ENCODE data around the gene FAM200B.
"Not testable (repeated sequence)": the region's sequence is repeated elsewhere in the genome, so short reads cannot be mapped to it uniquely, and the experiment has no call there.

The FAM200B gene

DNA sequence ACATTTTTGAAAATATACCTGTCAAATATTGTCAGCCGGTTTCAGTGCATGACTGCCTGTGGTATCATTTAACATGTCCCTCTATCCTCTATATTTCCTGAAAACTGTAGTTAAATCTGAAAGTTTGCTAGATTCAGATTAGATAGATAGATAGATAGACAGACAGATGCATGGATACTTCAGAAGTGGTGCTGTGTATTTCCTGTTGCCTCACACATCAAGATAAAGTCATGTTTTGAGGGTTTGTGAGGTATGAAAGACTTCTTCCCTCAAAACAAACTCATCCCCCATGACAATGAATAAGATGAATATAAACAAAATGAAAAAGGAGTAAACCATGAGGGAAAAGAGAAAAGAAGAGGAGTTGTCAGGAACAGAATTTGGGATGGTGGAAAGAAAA, 15.2 kb downstream of the FAM200B start:
- DNase-seq: no peak

DNA sequence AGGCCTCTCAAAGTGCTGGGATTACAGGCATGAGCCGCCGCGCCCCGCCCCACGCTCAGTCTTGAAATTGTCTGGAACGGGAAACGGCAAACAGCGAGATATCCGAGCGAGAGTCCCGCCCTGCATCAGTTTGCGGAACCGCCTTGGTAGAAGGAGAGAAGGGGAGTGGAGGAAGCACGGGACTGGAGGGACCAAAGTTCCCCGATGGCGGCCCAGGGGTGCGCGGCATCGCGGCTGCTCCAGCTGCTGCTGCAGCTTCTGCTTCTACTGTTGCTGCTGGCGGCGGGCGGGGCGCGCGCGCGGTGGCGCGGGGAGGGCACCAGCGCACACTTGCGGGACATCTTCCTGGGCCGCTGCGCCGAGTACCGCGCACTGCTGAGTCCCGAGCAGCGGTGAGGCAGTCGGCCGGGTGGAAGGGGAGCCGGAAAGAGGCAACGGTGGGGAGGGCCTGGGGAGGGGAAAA, 21.3 kb downstream of the FAM200B start, which contains the start of gene BST1:
Gene BST1, plus strand, starts transcription at position 125 of the 463 bp plus-strand sequence. Its CDS starts 80 bp downstream, at position 205.
- peak; percentile 78 for DNase-seq

DNA sequence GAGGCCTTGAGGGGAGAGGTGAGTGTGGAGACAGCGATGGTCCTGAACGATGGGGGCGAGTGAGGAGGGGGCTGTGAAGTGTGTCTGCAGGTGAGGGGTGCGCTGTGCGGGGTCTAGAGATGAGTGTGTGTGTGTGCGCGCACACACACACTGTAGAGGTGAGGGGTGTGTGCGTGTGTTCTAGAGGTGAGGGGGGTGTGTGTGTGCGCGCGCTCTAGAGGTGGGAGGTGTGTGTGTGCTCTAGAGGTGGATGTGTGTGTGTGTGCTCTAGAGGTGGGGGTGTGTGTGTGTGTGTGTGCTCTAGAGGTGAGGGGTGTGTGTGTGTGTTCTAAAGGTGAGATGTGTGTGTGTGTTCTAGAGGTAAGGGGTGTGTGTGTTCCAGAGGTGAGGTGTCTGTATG, 21.8 kb downstream of the FAM200B start:
- no peak for DNase-seq

DNA sequence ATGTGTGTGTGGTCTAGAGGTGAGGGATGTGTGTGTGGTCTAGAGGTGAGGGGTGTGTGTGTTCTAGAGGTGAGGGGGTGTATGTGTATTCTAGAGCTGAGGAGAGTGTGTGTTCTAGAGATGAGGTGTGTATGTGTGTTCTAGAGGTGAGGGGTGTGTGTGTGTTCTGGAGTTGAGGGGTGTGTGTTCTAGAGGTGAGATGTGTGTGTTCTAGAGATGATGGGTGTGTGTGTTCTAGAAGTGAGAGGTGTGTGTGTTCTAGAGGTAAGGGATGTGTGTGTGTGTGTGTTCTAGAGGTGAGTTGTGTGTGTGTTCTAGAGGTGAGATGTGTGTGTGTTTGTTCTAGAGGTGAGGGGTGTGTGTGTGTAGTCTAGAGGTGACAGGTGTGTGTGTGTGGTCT, 22.5 kb downstream of the FAM200B start:
- no peak for DNase-seq

DNA sequence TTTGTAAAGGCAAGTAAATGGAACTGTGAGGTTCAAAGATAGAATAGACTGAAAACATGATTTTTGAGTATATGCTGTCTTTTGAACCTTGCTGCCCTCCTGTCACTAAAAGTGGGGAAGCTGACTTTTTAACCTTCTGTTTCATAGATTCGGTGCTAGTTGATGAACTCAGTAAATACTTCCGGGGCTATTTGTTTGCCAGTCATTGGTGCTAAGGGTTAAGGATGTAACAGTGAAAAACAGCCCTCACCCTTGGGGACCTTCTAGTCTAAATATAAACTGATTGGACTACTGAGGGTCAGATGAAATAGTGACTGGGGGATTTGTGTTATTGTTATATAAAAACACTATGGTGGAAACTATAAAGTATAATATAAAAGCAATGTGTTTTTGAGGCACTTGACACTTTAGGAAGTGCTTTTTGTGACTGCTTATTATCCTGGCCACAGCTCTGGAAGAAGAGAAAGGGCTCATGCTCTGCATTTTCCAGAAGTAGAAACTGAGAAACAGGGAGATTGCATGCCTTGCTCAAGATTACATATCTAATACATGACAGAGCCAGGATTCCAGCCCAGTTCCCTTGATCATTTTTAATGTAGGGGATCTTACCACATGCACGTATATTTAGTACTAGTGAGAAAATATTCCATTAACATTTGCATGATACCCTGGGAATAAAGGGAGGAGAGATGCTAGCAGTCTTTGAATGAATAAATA, 25.2 kb downstream of the FAM200B start:
- DNase-seq: no peak

DNA sequence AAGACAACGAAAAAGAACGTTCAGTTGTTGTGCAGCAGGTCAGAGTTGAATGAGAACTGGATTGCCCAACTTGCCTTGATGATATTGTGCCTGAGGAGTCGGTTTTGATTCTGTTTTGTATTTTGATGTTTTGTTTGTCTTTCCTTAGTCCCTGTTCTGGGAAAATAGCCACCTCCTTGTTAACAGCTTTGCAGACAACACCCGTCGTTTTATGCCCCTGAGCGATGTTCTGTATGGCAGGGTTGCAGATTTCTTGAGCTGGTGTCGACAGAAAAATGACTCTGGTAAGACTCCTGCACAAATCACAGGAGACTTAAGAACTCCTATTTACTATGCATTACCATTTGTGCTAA, 25.7 kb downstream of the FAM200B start:
- no peak for DNase-seq

DNA sequence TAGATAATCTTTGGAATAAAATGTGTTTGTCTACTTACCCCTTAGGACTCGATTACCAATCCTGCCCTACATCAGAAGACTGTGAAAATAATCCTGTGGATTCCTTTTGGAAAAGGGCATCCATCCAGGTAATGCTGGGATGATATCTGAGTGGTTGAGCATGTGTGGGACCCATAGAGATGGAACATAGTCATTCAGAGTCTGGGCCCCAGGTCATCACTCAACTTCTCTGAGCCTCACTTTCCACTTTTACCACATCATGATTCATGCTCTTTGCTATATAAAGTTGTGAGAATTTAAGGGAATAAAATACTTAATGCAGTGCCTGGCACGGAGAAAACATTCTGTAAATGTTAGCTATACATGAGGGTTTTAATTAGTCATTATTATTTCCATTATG, 30.1 kb downstream of the FAM200B start:
- no peak for DNase-seq

DNA sequence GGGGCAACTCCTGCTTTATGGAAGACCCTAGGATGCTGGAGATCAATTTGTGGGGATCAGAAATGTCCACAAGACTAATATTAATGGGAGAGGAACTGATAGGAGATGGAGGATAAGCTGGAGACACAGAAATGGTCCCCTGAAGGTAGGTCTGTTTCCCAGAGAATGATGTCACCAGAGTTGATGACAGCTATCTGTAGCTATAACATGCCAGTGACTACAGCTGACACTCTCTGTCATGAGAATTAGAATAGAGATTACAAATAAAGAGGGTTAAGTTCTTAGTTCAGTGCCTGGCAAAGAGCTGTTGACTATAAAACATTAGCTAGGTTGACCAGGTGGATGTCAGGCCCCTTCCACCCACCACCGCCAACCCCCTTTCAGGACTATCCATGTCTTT, 30.6 kb downstream of the FAM200B start:
- no peak for DNase-seq

DNA sequence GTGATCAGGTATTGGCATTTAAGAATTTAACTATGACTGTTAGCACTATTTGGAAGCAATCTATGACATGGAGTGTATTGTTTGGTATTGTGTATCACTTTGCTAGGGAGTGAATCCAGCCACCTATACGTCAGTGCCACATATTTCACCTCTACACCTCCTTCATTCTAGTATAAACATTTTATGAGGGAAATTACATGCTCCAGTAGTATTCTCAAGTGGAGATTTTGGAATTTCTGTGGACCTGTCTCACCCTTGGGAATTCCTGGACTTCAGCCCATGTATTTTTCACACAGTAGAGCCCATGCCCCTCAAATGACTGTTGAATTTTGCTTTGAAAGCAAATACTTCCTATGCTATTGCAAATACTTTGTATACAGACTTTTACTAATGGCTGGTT, 32.5 kb downstream of the FAM200B start:
- DNase-seq: no peak

DNA sequence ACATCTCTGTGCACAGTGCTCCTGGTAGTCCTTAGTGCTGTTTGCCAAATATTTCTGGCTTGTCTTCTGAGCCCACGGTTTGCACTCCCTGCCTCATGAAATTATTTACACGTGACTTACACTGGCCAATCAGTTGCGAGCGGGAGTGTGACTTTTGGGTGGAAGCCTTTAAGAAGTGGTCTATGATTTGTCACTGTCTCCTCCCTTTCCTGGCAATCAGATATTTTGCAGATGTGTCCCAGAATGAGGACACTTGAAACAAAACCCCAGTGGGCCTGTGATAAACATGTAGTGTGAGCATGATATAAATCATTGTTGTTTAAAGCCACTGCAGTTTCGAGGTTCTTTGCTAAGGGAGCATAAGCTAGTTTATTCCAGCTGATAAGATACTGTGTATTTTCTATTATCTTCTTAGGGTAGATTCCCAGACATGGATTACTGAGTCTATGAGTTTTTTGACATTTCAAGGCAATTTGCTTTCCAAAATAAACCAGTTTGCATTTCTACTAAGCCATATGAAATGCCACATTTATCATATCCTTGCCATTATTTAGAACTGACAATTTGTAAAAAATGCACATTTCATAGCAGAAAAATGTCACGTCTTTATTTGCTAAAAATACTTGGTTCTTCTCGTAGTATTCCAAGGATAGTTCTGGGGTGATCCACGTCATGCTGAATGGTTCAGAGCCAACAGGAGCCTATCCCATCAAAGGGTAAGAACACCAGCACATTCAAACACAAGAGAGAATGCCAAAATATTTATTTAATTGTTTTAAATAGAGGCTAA, 33.2 kb downstream of the FAM200B start:
- no peak for DNase-seq

DNA sequence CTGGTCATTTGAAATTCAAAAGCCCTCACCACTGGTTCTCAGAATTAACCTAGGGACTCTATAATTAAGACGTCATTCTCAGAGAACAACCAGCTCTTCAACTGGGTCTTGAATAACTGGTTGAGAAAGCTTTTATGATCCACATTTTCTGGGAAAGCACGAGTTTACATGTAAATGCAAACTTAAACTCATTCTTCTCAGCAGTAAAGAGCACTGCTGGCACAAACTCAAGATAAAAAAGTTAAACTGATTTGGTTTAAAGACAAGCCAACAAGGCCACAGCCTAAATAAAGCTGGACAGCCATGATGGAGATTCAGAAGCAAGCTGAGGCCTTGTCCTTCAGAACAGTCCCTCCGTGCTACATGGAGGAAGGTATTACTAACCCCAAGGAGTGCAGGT, 34.5 kb downstream of the FAM200B start:
- no peak for DNase-seq

DNA sequence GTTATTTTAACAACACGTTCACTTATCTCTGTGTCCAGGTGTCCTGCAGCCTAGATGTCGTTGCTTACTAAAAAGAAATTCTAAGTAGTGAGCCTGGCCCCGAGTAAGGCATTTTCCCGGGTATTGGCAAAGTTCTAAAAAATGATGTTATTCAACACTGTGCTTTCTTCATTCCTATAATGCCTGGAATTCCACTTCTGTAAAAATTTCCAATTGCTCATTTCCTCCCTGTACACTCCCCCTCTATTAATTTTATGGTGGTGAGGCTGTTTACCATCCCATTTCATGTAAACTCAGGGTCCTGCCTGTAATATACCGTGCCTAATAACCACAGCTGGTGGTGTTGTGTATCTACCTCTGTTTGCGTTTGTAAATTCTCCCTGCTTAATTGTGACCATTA, 35.5 kb downstream of the FAM200B start:
- no peak for DNase-seq

DNA sequence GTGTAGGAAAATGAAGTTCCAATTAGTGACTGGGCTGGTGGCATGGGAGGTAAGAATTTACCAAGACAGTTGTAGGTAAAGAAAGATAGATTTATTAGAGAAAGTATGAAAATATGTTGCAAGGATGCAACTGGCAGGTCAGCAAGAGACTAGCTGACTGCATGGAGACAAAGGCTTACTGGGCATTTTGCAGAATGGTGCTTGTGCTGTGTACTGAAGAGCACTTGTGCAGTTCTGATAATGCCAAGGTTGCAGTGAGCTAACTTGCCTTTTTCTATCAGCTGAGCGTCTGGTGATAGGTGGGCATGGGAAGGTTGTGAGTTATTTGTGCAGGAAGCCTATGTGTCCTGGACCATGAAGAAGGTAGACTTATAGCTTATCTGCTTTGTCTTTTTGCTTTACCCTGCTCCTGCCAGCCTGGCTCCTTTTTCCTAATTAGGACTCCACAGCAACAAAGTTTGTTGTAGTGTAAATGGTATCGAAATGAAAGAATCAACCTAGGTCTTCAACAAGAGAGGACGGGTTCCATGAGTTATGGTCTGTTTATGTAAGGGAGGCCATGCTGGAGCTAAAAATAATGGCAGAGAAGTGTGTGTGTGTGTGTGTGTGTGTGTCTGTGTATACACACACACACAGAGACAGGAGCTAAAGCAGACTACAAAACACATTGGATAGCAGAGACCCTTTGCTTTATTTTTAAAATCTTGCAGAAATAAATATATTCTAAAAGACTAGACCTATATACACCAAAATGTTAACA, 36.2 kb downstream of the FAM200B start:
- DNase-seq: no peak

DNA sequence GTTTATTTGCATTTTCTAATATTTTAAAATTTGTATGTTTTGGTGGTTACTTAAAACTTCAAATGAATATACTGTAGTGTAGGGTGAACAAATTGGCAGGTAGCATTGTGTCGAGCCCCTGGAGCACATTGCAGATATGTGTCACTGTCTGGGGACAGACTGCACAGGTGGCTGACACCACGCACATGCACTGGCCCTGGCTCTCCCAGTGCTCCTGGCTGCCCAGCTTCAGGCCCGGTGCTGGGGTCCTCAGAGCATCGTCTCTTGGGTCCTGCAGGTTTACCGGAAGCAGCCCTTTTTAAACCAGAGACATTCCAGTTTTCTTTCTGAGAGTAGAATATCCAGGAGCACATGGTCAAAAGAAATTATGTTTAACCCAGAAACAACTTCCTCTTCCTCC, 36.8 kb downstream of the FAM200B start:
- no peak for DNase-seq

DNA sequence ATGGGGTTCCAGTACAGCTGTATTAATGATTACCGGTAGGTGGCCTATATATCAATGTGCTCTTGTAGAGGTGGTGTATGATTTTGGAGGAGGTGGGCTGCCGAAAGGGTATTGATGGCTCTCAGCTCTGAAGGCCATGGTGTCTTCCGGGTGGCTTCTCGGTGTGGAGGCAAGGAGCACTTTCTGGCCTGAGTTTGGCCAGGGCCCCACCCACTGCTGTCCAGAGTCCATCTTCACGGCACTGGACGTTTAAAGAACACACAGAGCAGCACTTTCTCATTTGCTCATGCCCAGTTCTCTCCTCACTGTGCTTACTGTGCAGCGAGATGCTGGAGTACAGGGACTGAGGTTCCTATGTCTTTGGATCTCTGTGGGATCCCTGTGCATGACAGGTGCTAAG, 37.3 kb downstream of the FAM200B start:
- no peak for DNase-seq

DNA sequence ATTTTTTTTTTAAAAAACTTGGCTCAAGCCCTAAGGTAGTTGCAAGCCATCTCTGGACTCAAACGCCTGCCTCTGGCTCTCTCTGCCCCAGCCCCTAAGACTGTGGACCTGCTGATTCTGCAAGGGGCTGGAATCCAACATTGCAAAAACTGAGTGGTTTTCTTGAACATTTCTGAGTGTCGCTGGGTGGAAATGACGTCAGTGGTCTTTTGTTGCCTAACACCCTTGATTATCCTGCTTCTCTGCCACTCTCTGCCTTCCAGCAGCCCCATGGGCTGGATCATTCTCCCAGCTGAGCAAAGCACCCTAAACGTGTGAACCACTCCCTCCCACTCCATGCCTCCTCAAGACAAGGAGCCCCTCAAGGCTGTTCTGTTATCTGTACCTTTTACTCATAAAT, 37.9 kb downstream of the FAM200B start:
- DNase-seq: no peak

DNA sequence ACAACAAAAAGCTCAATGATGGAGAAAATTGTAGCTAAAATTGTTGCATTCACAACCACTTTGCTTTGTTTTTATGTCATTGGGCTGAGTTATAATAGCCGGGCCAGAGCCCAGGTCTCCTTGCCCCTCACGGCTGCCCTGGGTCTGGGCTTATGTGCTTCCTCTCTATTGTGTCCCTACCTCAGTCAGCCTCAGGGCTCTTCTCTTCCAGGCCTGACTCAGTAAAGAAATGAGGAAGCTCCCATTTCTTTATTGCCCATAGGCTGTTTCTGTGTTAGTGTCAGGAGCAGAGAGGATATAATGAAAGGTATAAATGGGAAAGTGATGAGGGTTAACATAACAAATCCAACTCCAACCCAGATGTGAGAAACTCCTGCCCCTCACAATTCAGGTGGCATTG, 39.2 kb downstream of the FAM200B start:
- DNase-seq: no peak

DNA sequence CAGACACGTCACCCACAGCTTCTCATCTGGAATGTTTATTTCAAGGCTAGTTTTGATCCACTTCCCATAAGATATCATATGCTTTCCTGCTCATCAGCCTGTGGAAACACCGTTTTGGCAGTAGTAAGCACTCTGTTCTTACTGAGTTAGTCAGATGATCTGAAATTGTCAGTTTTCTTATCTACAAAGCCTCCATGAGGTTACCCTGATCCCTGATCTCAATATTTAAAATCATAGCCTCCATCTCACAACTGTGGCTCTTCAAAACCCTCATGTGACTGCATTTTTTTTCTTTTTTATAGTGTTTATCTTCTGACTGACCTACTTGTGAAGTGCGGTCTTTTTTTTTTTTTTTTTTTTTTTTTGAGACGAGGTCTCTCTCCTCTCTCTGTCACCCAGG, 44.0 kb downstream of the FAM200B start:
- DNase-seq: no peak

DNA sequence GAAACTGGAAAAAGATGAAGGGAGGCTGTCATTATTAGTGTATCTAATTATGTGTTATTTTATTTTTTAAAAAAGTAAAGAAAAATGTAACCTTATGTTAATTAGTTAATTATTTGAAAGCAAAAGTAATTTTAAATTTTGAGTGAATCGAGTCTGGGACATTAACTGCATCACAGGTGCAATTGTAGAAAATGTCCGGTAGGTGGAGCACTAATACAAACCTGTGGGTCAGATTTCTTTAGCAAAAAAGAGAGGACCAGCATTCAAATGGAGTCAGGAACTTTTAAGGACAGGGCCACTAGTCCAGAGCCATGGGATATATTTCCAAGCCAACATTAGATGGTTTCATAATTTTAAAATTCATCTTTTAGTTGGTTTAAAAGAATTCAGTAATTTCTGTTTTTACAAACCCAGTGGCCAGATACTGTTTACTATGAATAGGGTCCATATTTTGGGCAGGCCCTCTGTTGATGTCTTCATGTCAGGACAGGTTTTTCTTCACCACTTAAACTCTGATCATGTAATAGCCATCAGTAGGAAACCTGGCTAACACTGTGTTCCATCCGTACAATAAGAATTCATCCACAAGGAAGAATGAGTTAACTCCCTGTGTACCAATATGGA, 48.4 kb downstream of the FAM200B start:
- DNase-seq: no peak

DNA sequence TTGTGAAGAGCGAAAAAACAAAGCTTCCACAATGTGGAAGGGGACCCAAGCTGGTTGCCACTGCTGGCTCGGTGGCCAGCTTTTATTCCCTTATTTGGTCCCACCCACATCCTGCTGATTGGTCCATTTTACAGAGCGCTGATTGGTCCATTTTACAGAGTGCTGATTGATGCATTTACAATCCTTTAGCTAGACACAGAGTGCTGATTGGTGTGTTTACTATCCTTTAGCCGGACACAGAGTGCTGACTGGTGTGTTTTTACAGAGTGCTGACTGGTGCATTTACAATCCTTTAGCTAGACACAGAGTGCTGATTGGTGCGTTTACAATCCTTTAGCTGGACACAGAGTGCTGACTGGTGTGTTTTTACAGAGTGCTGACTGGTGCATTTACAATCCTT, 51.4 kb downstream of the FAM200B start:
- not testable (repeated sequence) for DNase-seq

DNA sequence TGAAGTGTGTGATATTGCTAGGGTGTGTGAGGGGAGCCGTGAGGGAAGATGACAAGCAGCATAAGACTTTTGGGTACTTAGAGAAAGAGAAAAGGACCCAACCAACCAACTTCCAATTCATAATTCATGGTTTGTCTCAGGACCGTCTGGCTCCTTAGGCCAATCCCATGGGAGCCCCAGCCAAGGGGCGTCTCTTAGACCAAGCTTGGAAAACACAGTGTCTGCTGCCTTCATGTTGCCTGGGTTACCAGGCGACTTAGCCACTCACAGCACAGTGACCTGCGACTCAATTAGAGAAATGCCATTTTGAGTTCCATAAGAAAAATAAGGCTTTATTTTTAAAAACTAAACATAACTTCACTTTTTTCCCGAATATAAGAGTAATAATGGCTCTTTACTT, 53.9 kb downstream of the FAM200B start:
- DNase-seq: no peak

DNA sequence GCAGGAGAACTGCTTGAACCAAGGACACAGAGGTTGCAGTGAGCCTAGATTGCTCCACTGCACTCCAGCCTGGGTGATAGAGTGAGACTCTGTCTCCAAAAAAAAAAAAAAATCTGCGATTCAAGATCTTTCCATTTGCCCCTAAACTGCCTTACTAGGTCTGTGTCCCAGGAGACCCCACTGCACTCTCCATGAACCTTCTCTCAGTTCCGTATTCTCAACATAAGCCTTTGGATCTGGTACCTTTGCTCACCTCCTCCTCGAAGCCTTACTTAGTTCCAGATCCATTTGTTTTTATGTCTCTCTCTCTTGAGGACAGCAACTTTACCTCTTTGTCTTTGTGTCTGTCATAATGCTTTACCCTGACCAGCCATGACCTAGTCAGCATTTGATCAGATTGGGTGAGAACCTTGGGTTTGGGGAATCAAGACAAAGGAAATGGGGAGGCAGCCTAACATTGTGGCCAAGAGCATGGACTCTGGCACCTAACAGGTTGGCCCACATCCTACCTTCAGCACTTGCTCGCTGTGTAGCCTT, 55.0 kb downstream of the FAM200B start:
- DNase-seq: no peak

DNA sequence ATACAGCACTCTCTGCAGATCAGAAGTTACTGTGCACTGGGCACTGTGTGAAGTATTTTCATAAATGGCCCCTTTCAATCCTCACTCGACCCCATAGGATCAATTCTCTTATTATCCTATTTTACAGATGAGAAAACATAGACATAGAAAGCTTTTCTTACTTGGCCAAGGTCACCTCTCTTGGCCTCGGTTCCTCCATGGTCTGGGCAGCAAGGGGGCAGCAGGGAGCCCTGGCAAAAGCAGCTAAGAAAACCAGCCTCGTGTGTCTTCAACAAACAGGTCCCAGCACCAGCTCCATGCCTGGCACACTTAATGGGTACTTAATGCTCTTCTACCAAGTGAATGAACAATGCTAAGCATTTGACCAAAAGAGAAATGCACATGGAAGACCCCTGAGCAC, 55.6 kb downstream of the FAM200B start:
- no peak for DNase-seq
